GM12801 (cell line): ENCODE measurements around the gene CUL3.

Experiments
- TF ChIP-seq, protein P1 (sequence below): IDR thresholded peaks from one replicate; pipeline ENCODE4 v1.5.1; 2011; ENCODE audit warnings: control low read depth; ENCODE audit not compliant: insufficient read length; ENCODE audit errors: extremely low read depth

Gene CUL3

DNA sequence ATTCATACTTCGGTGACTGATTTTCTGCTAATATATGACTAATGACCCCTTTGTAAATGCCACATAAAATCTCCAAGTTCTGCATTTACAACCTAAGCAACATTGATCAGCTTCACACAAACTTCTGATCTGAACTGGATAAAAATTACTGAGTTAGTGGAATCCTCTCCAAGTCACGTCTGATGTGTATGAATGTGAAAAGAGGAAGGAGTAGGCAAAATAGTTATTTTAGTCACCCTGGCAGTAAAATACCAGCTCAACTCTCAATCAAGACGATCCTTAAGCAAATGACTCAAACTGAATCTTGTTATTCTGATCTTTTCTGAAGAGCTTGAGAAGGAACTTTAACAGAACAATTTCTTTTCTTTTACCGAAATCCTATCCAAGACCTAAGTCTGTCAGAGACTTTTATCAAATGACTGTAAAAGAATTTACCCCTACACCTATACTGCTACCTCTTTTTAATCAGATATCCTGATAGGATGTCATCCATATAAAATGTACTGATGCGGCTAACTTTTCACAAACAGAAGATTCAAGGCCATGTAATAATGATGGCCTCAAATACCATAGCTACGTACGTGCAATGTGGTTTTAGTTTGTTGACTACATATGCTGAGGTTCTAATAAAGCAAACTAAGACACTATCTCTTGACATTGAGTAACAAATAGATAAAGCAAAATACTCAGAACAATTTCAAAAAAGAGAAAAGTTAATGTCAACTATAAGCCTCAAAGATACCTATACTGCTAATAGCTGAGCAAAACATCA, 23.7 kb downstream of the CUL3 start:
- TF ChIP-seq, protein P1, sequence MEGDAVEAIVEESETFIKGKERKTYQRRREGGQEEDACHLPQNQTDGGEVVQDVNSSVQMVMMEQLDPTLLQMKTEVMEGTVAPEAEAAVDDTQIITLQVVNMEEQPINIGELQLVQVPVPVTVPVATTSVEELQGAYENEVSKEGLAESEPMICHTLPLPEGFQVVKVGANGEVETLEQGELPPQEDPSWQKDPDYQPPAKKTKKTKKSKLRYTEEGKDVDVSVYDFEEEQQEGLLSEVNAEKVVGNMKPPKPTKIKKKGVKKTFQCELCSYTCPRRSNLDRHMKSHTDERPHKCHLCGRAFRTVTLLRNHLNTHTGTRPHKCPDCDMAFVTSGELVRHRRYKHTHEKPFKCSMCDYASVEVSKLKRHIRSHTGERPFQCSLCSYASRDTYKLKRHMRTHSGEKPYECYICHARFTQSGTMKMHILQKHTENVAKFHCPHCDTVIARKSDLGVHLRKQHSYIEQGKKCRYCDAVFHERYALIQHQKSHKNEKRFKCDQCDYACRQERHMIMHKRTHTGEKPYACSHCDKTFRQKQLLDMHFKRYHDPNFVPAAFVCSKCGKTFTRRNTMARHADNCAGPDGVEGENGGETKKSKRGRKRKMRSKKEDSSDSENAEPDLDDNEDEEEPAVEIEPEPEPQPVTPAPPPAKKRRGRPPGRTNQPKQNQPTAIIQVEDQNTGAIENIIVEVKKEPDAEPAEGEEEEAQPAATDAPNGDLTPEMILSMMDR: no peak

DNA sequence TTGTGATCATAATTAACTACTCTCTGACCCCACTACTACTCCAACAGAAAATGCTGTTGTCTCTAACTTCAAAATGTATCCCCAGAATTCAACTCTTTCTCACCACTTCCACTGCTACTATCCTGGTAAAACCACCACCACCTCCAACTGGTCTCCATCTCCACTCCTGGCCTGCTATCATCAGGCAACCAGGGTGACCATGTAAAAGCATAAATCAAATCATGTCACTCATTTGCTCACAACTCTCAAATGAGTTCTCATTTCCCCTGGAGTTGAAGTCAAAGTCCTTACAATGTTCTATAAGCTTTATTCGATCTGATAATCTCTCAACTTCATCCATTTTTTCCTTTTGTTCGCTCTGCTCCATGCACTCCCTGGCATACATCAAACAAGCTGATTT, 24.6 kb downstream of the CUL3 start:
- TF ChIP-seq, protein P1: no peak

DNA sequence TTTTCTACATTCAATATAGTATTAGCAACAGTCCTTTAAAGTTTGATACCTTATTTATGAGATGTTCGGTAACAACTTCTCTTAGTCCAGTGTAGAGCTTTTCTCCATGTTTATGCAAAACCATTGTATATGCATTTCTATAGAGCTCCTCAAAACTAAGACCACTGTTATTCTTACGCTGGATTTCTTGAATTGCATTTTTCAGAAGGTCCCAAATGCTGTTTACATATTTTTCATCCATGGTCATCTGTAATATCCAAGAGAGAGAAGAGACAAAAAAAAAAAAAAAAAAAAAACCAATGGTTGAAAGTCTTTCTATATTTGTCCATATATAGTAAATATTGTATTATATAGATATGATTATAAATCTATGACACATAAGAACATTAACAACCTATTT, 27.6 kb downstream of the CUL3 start:
- TF ChIP-seq, protein P1: no peak

DNA sequence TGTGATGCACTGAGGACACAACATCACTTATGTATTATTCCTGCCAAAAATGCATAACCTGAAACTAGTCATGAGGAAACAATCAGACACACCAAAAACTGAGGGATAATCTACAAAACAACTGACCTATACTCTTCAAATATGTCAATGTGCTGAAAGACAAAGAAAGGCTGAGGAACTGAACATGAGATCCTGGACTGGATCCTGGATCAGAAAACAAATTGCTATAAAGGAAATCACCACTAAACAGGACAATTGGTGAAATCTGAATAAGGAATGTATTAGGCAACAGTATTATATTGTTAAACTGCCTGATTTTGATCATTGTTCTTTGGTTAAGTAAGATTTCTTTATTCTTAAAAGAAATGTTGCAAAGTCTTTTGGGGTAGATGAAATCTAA, 28.8 kb downstream of the CUL3 start:
- TF ChIP-seq, protein P1: no peak

DNA sequence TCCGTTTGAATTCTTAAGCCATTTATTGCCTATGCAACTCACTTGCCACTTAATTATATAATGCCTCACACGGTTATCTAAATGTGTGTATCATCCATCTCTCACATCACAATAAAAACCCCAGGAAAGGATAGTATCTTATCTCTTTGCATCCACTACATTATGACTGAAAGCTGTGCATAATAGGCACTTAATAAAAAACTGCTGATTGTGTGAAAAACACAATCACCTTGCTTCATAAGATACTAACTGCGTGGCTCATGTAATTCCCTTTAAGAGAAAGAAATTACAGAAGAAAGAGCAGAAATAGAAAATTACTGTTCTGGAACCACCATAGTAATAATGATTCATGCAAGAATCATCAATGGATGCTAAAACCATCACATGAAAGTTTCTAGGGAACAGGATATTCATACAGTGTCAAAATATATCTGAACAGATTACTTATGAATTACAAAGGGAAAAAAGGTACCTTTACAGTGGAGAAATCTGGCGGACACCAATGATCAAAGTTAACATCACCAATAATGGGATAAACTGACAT, 29.3 kb downstream of the CUL3 start:
- TF ChIP-seq, protein P1: no peak

DNA sequence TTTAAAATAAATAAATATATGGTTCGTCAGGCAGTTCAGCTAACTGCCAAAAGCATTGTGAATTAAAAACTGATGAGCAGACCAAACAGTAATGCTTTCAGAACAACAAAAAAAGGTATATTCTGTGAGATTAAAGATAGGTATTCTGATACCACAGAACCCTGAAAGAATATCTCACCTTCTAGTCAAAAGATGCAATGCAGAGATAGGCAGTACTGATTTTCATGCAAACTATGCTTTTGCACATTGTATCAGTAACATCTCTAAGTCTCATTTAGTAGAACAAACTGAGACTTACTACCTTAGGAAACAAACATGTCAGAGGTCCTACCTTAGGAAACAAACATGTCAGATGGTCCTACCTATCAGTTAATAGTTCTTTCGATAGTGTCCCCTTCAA, 32.4 kb downstream of the CUL3 start:
- TF ChIP-seq, protein P1: no peak

DNA sequence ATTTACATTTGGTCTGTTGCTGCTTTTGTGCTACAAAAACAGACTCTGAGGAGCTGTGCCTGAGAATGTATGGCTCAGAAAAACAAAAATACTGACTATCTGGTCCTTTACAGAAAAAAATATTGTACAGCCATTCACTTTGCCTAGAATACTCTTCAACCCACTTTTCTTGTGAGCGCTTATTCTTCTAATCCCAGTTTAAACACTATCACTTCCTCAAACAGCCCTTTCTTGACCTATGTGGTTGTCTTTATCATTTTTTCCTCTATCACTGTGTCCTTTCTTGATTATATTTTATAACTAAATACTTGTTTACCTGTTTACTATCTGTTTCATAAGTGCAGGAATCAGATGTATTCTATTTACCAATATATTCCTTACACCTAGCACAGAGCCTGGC, 33.5 kb downstream of the CUL3 start:
- TF ChIP-seq, protein P1: no peak
